Gastroesophageal sphincter (tissue), 4 donors: ENCODE data around the gene RAD51B. TPM values are rescaled to one million over a fixed set of nuclear protein-coding genes. Genes with fewer than 3 reads are reported as not detected.

ENCODE experiments used
- ATAC-seq: fragments of 150-250 bp; one replicate; pipeline ENCODE4 v1.9.1; 2016; ENCODE audit warnings: mild to moderate bottlenecking, moderate library complexity
- H3K27ac ChIP-seq, 4 donors: fragments of 200-600 bp; sonication (generic) in 3 of 4; 1 replicate in 3 of 4; 2 replicates in 1 of 4; pipeline ENCODE4 v1.5.1; 2016 to 2019
- H3K27me3 ChIP-seq: fragments of 200-600 bp; sonication (generic); one replicate; pipeline ENCODE4 v1.5.1; 2019
- H3K36me3 ChIP-seq, 2 donors: fragments of 200-600 bp; sonication (generic); one replicate each; pipeline ENCODE4 v1.5.1; 2019; ENCODE audit warnings: control low read depth in 1 of 2
- H3K4me1 ChIP-seq, 3 donors: fragments of 200-600 bp; sonication (generic); 1 replicate in 2 of 3; 2 replicates in 1 of 3; pipeline ENCODE4 v1.5.1; 2016 to 2019; ENCODE audit warnings: control low read depth in 2 of 3
- H3K4me3 ChIP-seq, 2 donors: fragments of 200-600 bp; sonication (generic); one replicate each; pipeline ENCODE4 v1.5.1; 2019; ENCODE audit warnings: mild to moderate bottlenecking in 1 of 2, moderate library complexity in 1 of 2
- H3K9me3 ChIP-seq, 3 donors: fragments of 200-600 bp; sonication (generic); one replicate each; pipeline ENCODE4 v1.5.1; 2017 to 2019; ENCODE audit warnings: control low read depth in 2 of 3
- EP300 ChIP-seq: sonication (generic); formaldehyde crosslinking; IDR thresholded peaks from one replicate; pipeline ENCODE4 v1.6.1; 2017; ENCODE audit warnings: antibody characterized with exemption, mild to moderate bottlenecking
- POLR2A ChIP-seq, 2 donors: fragments of 450-650 bp; IDR thresholded peaks; one replicate each; pipeline ENCODE4 v1.6.1; 2017; ENCODE audit warnings: antibody characterized with exemption in 2 of 2, mild to moderate bottlenecking in 2 of 2, moderate library complexity in 1 of 2
- POLR2AphosphoS5 ChIP-seq: sonication (generic); formaldehyde crosslinking; IDR thresholded peaks from one replicate; pipeline ENCODE4 v1.6.1; 2017; ENCODE audit warnings: antibody characterized with exemption
- WGBS, 2 donors: methylation state at CpG; one replicate each; pipeline ENCODE4 v1.1.5; 2018; ENCODE audit warnings: low coverage in 1 of 2; 5-methylcytosine and 5-hydroxymethylcytosine counted together
- total RNA-seq, 4 donors: library from RNA; depleted of rRNA; stranded (reverse); fragments of >200 nt; gene quantifications; one replicate each; pipeline ENCODE4 v1.1.0, GENCODE V29; 2016
- TF ChIP-seq, protein P1 (sequence below), 4 experiments: fragments of 200-600 bp in 2 of 4; fragments of 450-650 bp in 2 of 4; sonication (generic) in 1 of 4; IDR thresholded peaks; one replicate each; pipeline ENCODE4 v1.5.1; 2017 to 2019; ENCODE audit warnings: antibody characterized with exemption in 4 of 4, mild to moderate bottlenecking in 2 of 4, moderate library complexity in 2 of 4

The RAD51B gene
- total RNA-seq, 4 donors from 2014 or later, result 5.1 to 7.0 (median 6.0) TPM

DNA sequence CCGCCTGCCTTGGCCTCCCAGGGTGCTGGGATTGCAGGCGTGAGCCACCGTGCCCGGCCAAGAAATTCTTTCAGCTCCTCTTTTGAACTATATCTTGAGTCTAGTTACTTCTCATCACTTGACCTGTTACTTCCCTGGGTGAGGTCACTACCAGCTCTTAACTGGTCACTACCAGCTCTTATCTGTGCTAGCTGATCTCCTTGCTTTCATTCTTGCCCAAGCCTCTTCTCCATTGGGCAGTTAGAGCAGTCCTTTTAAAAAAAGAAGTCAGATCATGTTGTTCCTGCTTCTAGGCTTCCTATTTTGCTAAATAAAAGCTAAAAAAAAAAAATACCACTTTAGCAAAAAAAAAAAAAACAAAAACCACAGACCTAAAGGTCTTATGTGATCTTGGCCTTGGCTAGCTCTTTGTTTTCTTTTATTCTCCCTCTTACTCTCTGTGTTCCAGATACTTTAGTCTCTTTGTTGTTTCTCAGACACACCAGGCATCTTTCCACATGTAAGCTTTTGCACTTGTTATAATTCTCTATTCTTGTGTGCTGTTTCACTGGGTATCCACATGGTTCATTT, 63.5 kb downstream of the RAD51B start:
- ATAC-seq, result no peak
- no peak overlapping the region for H3K4me3 ChIP-seq
- H3K4me1 ChIP-seq, result peaks cover 0 to 6% (median 0%) of the 10 kb centered on the region in 3 donors
- H3K36me3 ChIP-seq, result no peaks in the 10 kb centered on the region
- H3K9me3 ChIP-seq, result no peaks in the 10 kb centered on the region
- H3K27me3 ChIP-seq, result no peaks in the 10 kb centered on the region
- TF ChIP-seq POLR2A (IDR thresholded peaks at IDR 0.05) (no peak), EP300 (no peak), POLR2AphosphoS5 (no peak)
- TF ChIP-seq, protein P1, sequence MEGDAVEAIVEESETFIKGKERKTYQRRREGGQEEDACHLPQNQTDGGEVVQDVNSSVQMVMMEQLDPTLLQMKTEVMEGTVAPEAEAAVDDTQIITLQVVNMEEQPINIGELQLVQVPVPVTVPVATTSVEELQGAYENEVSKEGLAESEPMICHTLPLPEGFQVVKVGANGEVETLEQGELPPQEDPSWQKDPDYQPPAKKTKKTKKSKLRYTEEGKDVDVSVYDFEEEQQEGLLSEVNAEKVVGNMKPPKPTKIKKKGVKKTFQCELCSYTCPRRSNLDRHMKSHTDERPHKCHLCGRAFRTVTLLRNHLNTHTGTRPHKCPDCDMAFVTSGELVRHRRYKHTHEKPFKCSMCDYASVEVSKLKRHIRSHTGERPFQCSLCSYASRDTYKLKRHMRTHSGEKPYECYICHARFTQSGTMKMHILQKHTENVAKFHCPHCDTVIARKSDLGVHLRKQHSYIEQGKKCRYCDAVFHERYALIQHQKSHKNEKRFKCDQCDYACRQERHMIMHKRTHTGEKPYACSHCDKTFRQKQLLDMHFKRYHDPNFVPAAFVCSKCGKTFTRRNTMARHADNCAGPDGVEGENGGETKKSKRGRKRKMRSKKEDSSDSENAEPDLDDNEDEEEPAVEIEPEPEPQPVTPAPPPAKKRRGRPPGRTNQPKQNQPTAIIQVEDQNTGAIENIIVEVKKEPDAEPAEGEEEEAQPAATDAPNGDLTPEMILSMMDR (IDR thresholded peaks at IDR 0.05), result no peak
- no peak overlapping the region for H3K27ac ChIP-seq
- 92 to 100% methylated on average over 2 of the region's 4 CpGs for WGBS, 2 donors

DNA sequence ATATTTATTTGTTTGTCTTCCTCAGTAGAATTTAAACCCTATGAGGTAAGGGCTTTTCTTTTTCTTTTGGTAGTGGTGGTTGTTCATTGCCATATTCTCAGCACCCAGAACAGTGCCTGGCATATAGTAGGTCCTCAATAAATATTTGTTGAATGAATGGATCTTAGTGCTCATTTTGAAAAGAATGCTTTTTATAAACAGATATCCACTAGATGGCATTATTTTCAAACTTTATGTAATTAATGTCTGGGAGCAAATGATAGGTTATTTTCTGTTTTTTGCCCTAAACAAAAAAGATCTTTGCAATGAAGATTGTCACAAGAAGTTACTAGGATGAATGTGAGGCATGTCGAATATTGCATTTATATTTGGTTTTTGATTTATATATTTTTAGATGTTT, 64.1 kb downstream of the RAD51B start:
- Histone ChIP-seq H3K4me3 (no peak overlapping the region), H3K27me3 (no peaks in the 10 kb centered on the region), H3K9me3 (no peaks in the 10 kb centered on the region), H3K4me1 (peaks cover 0 to 6% (median 0%) of the 10 kb centered on the region in 3 donors), H3K36me3 (no peaks in the 10 kb centered on the region), H3K27ac (no peak overlapping the region)
- 22 to 59% methylated on average over 1 of the region's 1 CpG for WGBS, 2 donors
- no peak for ATAC-seq
- TF ChIP-seq, protein P1 (IDR thresholded peaks at IDR 0.05), result peak; percentile 1 to 37 (median 20)
- TF ChIP-seq POLR2A (IDR thresholded peaks at IDR 0.05), result no peak

DNA sequence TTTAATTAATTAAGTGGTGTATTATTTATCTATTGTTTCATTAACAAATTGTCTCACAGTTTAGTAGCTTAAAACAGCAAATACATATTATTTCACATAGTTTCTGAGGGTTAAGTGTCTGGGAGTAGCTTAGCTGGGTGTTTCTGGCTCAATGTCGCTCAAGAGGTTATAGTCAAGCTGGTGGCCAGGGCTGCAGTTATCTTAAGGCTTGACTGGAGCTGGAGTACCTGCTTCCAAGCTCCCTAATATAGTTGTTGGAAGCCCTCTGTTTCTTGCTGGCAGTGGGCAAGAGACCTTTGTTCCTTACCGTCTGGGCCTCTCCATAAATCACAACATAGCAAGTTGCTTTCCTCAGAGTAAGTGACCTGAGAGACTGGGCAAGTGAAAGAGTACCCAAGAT, 66.6 kb downstream of the RAD51B start:
- Histone ChIP-seq H3K4me1 (peaks cover 0 to 6% (median 0%) of the 10 kb centered on the region in 3 donors), H3K27ac (no peak overlapping the region), H3K9me3 (no peaks in the 10 kb centered on the region), H3K27me3 (no peaks in the 10 kb centered on the region), H3K4me3 (no peak overlapping the region), H3K36me3 (no peaks in the 10 kb centered on the region)
- no peak for TF ChIP-seq POLR2A (IDR thresholded peaks at IDR 0.05)
- TF ChIP-seq POLR2AphosphoS5, result no peak
- TF ChIP-seq EP300, result no peak
- TF ChIP-seq, protein P1 (IDR thresholded peaks at IDR 0.05), result no peak
- ATAC-seq, result no peak
- 95 to 100% methylated on average over 1 to 2 of the region's 2 CpGs for WGBS, 2 donors

DNA sequence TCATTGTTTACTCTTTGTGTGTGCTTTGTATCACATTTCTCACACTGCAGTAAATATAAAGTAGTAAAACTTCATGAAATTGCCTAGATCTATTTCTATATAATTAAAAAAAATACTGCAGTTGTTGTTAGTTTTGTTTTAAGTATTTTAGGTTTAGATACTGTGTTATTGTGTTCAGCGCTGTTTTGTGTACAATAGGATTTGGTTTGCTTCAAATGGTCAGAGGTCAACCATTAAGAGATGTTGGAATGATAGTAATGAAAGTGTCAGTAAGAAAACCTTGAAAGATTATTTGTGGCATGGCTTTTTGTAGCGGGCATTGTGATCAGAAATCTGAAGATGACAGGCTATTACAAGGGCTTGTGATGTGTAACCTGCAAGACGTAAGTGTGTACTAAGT, 67.9 kb downstream of the RAD51B start:
- Histone ChIP-seq H3K27ac (no peak overlapping the region), H3K4me1 (peaks cover 0 to 6% (median 0%) of the 10 kb centered on the region in 3 donors), H3K27me3 (no peaks in the 10 kb centered on the region), H3K36me3 (no peaks in the 10 kb centered on the region), H3K4me3 (no peak overlapping the region), H3K9me3 (no peaks in the 10 kb centered on the region)
- no peak for ATAC-seq
- TF ChIP-seq EP300, result no peak
- TF ChIP-seq, protein P1 (IDR thresholded peaks at IDR 0.05), result no peak
- no peak for TF ChIP-seq POLR2AphosphoS5
- TF ChIP-seq POLR2A (IDR thresholded peaks at IDR 0.05), result no peak
- WGBS, 2 donors, result 80 to 86% methylated on average over 3 of the region's 3 CpGs

DNA sequence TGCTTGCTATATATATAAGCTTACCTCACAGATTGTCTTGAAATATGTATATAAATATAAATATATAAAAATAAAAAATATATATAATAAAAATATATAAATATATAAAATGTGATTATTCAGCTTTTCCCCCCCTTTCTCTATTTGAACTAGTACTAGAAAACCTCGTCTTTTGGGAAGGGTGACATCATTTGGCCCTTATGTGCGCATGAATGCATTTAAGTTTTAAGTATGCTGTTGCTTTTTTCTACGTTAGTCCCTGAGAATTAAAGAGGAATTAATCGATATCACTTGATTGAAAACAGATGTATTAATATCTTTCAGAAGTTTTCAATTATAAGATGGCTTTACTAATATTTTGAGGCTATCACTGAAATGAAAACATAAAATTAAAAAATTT, 69.9 kb downstream of the RAD51B start:
- Histone ChIP-seq H3K27me3 (no peaks in the 10 kb centered on the region), H3K4me1 (no peaks in the 10 kb centered on the region), H3K27ac (no peak overlapping the region), H3K36me3 (no peaks in the 10 kb centered on the region), H3K4me3 (no peak overlapping the region), H3K9me3 (no peaks in the 10 kb centered on the region)
- TF ChIP-seq POLR2A (IDR thresholded peaks at IDR 0.05) (no peak), EP300 (no peak), POLR2AphosphoS5 (no peak)
- TF ChIP-seq, protein P1 (IDR thresholded peaks at IDR 0.05), result no peak
- ATAC-seq, result no peak
- WGBS, 2 donors, result 83 to 88% methylated on average over 4 of the region's 4 CpGs
